ENCODE results near the gene FBXL7.

DNA sequence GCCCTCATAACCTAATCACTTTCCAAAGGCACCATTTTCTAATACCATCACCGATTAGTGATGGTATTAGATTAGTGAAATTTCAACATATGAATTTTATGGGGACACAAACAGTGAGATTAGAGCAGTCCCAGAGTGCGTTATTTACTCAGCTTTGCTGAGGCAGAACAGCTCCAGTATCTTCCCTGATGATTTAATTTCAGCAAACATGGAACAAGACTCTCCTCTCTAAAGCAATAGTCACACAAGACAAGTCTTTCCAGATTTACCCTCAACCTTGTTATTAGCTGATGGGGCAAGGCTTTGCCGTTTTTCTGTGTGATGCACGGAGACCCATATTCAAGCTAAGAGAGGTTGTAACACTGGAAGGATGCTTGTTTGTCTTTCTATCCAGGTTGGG, 333.4 kb downstream of the FBXL7 start:
- TF ChIP-seq, protein P1, sequence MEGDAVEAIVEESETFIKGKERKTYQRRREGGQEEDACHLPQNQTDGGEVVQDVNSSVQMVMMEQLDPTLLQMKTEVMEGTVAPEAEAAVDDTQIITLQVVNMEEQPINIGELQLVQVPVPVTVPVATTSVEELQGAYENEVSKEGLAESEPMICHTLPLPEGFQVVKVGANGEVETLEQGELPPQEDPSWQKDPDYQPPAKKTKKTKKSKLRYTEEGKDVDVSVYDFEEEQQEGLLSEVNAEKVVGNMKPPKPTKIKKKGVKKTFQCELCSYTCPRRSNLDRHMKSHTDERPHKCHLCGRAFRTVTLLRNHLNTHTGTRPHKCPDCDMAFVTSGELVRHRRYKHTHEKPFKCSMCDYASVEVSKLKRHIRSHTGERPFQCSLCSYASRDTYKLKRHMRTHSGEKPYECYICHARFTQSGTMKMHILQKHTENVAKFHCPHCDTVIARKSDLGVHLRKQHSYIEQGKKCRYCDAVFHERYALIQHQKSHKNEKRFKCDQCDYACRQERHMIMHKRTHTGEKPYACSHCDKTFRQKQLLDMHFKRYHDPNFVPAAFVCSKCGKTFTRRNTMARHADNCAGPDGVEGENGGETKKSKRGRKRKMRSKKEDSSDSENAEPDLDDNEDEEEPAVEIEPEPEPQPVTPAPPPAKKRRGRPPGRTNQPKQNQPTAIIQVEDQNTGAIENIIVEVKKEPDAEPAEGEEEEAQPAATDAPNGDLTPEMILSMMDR (conservative IDR thresholded peaks at IDR 0.05), result no peak
- TF ChIP-seq ZFX (IDR thresholded peaks at IDR 0.05), result no peak

Data from C4-2B (cell line).